ENCODE measurements around the gene REXO4. TPM values are rescaled to one million over a fixed set of nuclear protein-coding genes. Genes with fewer than 3 reads are reported as not detected.

REXO4 gene
- total and polyA plus RNA-seq, 11 donors: 9.6 to 30.6 (median 13.7) TPM

DNA sequence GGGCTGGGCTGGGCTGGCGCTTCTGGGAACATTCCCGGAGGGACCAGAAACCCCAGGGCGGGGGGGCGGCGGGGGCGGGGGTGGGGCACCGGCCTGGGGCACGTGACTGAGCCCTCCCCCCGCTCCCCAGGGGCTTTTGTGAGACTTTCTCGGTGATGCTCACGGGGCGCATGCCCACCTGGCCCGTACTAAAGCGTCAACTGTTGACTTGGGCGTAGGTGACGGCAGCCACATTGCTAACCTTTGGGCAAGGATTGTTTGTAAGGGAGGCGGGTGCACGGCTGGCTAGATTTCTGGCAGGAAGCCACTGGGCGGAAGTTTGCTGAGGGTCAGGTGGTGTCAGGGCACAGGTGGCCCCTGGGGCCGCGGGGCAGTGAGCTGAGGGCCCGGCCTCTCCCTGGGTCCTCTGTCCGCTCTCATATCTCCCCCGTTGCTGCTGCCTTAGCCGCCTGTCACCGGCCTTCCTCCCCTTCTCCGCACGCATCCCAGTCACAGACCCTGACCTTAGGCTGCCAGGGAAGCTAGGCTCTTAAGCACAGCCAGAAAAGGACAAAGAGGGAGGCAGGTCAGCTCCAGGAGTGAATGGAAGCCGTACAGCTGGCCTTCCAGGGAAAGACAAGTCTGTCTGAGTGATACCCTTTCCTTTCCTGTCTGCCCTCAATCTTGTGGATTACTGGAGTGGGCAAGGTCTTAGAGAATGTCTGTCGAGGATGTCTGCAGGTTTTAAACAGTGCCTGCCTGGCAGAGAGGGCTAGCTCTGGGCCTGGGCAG lies 42.8 kb upstream of the REXO4 start:
- intact Hi-C loops (cut with DNase I): loop anchor here in 3 of 10 donors (2.0 to 10.0 kb wide), 3 partner anchors 18 to 46 kb away; partner anchors contain the start of genes REXO4 (in 2 of the 3) and SLC2A6 (in 1 of the 3)
- DNase-seq: peak in 2 of 5 donors; percentile 45 to 49
- TF ChIP-seq CTCF (IDR thresholded peaks at IDR 0.05): no peak
- TF ChIP-seq POLR2A (IDR thresholded peaks at IDR 0.05): no peak

DNA sequence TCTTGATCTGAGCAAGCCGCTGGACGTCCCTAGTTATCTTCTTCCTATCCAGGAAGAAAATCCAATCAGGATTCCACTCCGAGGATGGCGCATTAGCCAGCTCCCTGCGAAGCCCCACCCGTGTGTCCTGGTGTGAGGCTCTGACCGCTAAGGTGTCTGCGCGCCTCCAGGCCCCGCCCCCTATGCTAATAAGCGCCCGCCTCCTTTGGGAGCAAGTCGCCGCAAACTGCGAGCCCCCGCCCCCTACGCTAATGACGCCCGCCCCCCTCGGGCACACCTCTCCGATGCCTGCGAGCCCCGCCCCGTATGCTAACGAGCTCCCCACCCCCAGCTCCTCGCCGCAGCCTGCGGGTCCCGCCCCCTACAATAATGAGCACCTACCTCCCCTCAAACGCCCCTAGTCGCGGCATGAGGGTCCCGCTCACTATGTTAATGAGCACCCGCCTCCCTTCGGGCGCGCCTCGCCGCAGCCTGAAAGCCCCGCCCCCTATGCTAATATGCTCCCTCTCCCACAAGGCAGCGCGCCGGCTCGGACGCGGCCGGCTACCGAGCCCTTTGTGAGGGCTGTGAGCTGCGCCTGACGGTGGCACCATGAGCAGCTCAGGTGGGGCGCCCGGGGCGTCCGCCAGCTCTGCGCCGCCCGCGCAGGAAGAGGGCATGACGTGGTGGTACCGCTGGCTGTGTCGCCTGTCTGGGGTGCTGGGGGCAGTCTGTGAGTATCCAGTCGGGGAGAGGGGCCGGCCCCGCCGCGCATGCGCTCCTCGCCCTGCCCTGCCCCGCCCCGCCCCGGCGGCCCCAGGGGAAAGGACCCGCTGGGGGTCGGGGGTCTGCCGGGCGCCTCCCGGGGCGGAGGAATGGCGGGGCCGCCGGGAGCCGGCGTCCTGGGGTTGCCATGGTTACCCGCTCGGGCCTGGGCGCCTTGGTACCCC lies 41.9 kb upstream of the REXO4 start, which contains the start of gene CACFD1:
CACFD1 (plus strand) TSS at position 503 of the 929 bp plus-strand sequence; CDS start at position 592, 89 bp downstream.
- peak in 1 of 2 donors; percentile 76 for TF ChIP-seq POLR2A (IDR thresholded peaks at IDR 0.05)
- no peak for TF ChIP-seq CTCF (IDR thresholded peaks at IDR 0.05)
- peak within 1 kb of the TSS; percentile 56 to 97 (median 84) for H3K4me3 ChIP-seq
- peaks cover 0 to 8% (median 0%) of the 10 kb centered on the region in 9 donors for H3K36me3 ChIP-seq
- no peaks in the 10 kb centered on the region for H3K27me3 ChIP-seq
- H3K4me1 ChIP-seq: peaks cover 0 to 21% (median 13%) of the 10 kb centered on the region in 12 donors
- peak; percentile 95 to 97 (median 97) for DNase-seq
- intact Hi-C loops (cut with DNase I): loop anchor here in 4 of 10 donors (2.0 to 10.0 kb wide), 4 partner anchors 19 to 83 kb away; partner anchors contain the start of genes REXO4 (in 2 of the 4), SLC2A6 (in 2 of the 4), STKLD1 (in 1 of the 4) and SURF4 (in 1 of the 4)
- H3K9me3 ChIP-seq: no peaks in the 10 kb centered on the region
- H3K27ac ChIP-seq: peak within 1 kb of the TSS; percentile 81 to 98 (median 92)
- 0 to 2% (median 1%) methylated on average over 30 to 86 of the region's 86 CpGs for WGBS, 4 donors
- peak; percentile 93 to 96 (median 94) for ATAC-seq

More for the DNA sequence above, 42.8 kb upstream of the REXO4 start:
- Histone ChIP-seq H3K9me3 (no peaks in the 10 kb centered on the region), H3K27me3 (no peaks in the 10 kb centered on the region), H3K4me3 (peak overlapping the region; percentile 56 to 97 (median 84)), H3K27ac (peak overlapping the region; percentile 81 to 98 (median 92)), H3K36me3 (peaks cover 0 to 13% (median 3%) of the 10 kb centered on the region in 9 donors), H3K4me1 (peaks cover 0 to 21% (median 13%) of the 10 kb centered on the region in 12 donors)
- 13 to 29% (median 17%) methylated on average over 10 to 30 of the region's 30 CpGs for WGBS, 4 donors
- peak in 3 of 4 donors; percentile 1 to 35 (median 16) for ATAC-seq

DNA sequence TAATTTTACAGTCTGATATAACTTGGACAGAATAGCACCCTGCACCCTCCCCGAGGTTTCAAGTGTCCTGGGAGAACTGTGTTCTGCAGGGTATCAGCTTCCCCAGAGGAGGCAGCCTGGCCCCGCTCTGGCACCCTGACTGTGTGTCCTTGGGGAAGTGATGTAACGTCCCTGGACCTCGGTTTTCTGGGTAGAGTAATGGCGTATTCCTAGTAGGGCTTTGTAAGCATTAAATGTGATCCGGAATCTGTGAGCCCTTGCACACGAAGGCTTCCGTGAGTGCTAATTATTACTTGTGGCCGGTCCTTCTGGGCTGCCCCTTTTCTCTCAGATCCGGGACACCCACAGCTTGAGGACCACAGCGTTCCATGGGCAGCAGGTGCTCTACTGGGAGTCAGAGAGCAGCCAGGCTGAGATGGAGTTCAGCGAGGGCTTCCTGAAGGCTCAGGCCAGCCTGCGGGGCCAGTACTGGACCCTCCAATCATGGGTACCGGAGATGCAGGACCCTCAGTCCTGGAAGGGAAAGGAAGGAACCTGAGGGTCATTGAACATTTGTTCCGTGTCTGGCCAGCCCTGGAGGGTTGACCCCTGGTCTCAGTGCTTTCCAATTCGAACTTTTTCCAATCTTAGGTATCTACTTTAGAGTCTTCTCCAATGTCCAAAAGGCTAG lies 41.0 kb upstream of the REXO4 start:
- peaks cover 0 to 6% (median 0%) of the 10 kb centered on the region in 9 donors for H3K36me3 ChIP-seq
- peak overlapping the region in 11 of 12 donors; percentile 66 to 97 (median 84) for H3K4me3 ChIP-seq
- DNase-seq (peak in 1 of 5 donors; percentile 51), ATAC-seq (no peak)
- TF ChIP-seq CTCF (IDR thresholded peaks at IDR 0.05) (no peak), POLR2A (IDR thresholded peaks at IDR 0.05) (no peak)
- H3K9me3 ChIP-seq: no peaks in the 10 kb centered on the region
- WGBS, 4 donors: 70 to 74% (median 71%) methylated on average over 13 to 16 of the region's 16 CpGs
- intact Hi-C loops (cut with DNase I): loop anchor here in 2 of 10 donors (2.0 kb wide), 2 partner anchors 20 to 82 kb away; partner anchors contain the start of genes SLC2A6 (in 1 of the 2), STKLD1 (in 1 of the 2) and SURF4 (in 1 of the 2)
- H3K27ac ChIP-seq: peak overlapping the region in 7 of 12 donors; percentile 85 to 94 (median 93)
- peaks cover 0 to 21% (median 13%) of the 10 kb centered on the region in 12 donors for H3K4me1 ChIP-seq
- H3K27me3 ChIP-seq: no peaks in the 10 kb centered on the region

Measured in heart left ventricle (tissue), 16 donors.